ENCODE data around the gene DBN1.

- TF ChIP-seq CTCF (conservative IDR thresholded peaks at IDR 0.05 in 1 of 2, IDR thresholded peaks at IDR 0.05 in 1 of 2; ENCODE audit: low read depth in 1 of 2, low read length in 2 of 2), result no peak
- TF ChIP-seq EZH2 (IDR thresholded peaks at IDR 0.05; ENCODE audit: low read length, missing control alignments), result no peak
These were observed 35.4 kb upstream of the DBN1 start for GRCh38 chr5:177508837-177509236.

Data from fibroblast of lung (primary cell).